HEK293 (cell line): ENCODE results near the gene GHDC.

Experiments
- CTCF ChIA-PET: fragments of 350-600 bp; formaldehyde crosslinking; extraction: SDS; loops from one replicate; lab custom pipeline; 2021; ENCODE audit warnings: antibody characterized with exemption; lab: Yijun Ruan, JAX
- POLR2A ChIA-PET: fragments of 300-600 bp; formaldehyde crosslinking; extraction: SDS; loops from one replicate; lab custom pipeline; 2020; ENCODE audit warnings: antibody characterized with exemption, inconsistent platforms; lab: Yijun Ruan, JAX
- H3K27ac ChIP-seq: fragments of 200-500 bp; sonication (Bioruptor generic); 2 replicates; pipeline ENCODE4 v1.5.1; 2014; ENCODE audit warnings: low read depth, low read length, control low read depth, inconsistent platforms; ENCODE audit errors: extremely low read depth
- H3K36me3 ChIP-seq, 2 experiments: fragments of 200-500 bp in 1 of 2; sonication (Bioruptor generic) in 1 of 2; 1 replicate in 1 of 2; 2 replicates in 1 of 2; pipeline ENCODE4 v1.5.1; 2014 to 2017; ENCODE audit warnings: inconsistent platforms in 2 of 2, low read length in 2 of 2; ENCODE audit not compliant: control insufficient read depth in 2 of 2, insufficient read depth in 1 of 2
- H3K4me1 ChIP-seq: fragments of 200-500 bp; sonication (Bioruptor generic); 2 replicates; pipeline ENCODE4 v1.5.1; 2014; ENCODE audit warnings: mild to moderate bottlenecking, low read length, inconsistent platforms; ENCODE audit not compliant: control insufficient read depth, insufficient read depth
- H3K4me3 ChIP-seq: 2 replicates; pipeline ENCODE4 v1.5.1; 2011; ENCODE audit warnings: low read depth, mild to moderate bottlenecking, control low read depth, low read length, moderate library complexity
- H3K9me3 ChIP-seq: fragments of 200-500 bp; sonication (Bioruptor generic); 2 replicates; pipeline ENCODE4 v1.5.1; 2014; ENCODE audit warnings: low read depth, low read length, inconsistent platforms; ENCODE audit not compliant: control insufficient read depth, insufficient read depth
- GLIS1 ChIP-seq: fragments of 450-650 bp; formaldehyde crosslinking; IDR thresholded peaks from 2 replicates; pipeline ENCODE4 v1.5.1; 2016; ENCODE audit warnings: missing biosample characterization, missing genetic modification characterization
- KLF9 ChIP-seq: fragments of 450-650 bp; formaldehyde crosslinking; IDR thresholded peaks from 2 replicates; pipeline ENCODE4 v1.5.1; 2016; ENCODE audit warnings: missing biosample characterization, missing genetic modification characterization, low read depth
- OVOL3 ChIP-seq: fragments of 450-650 bp; formaldehyde crosslinking; IDR thresholded peaks from 2 replicates; pipeline ENCODE4 v1.5.1; 2016; ENCODE audit warnings: missing biosample characterization, missing genetic modification characterization
- SP7 ChIP-seq: fragments of 450-650 bp; formaldehyde crosslinking; IDR thresholded peaks from 2 replicates; pipeline ENCODE4 v1.5.1; 2016; ENCODE audit warnings: missing biosample characterization, missing genetic modification characterization
- ZFP69B ChIP-seq: fragments of 450-650 bp; formaldehyde crosslinking; IDR thresholded peaks from 2 replicates; pipeline ENCODE4 v1.5.1; 2016; ENCODE audit warnings: missing biosample characterization, missing genetic modification characterization
- ZNF132 ChIP-seq: fragments of 450-650 bp; formaldehyde crosslinking; IDR thresholded peaks from 2 replicates; pipeline ENCODE4 v1.5.1; 2017; ENCODE audit warnings: missing biosample characterization, missing genetic modification characterization, borderline replicate concordance
- ZNF169 ChIP-seq: fragments of 450-650 bp; formaldehyde crosslinking; IDR thresholded peaks from 2 replicates; pipeline ENCODE4 v1.5.1; 2016; ENCODE audit warnings: missing biosample characterization, missing genetic modification characterization
- ZNF214 ChIP-seq: fragments of 450-650 bp; formaldehyde crosslinking; IDR thresholded peaks from 2 replicates; pipeline ENCODE4 v1.5.1; 2017; ENCODE audit warnings: missing biosample characterization, mild to moderate bottlenecking, missing genetic modification characterization, borderline replicate concordance
- ZNF221 ChIP-seq: fragments of 450-650 bp; formaldehyde crosslinking; IDR thresholded peaks from 2 replicates; pipeline ENCODE4 v1.5.1; 2017; ENCODE audit warnings: missing biosample characterization, missing genetic modification characterization, borderline replicate concordance
- ZNF223 ChIP-seq: fragments of 450-650 bp; formaldehyde crosslinking; IDR thresholded peaks from 2 replicates; pipeline ENCODE4 v1.5.1; 2016; ENCODE audit warnings: missing biosample characterization, missing genetic modification characterization
- ZNF335 ChIP-seq: fragments of 450-650 bp; formaldehyde crosslinking; conservative IDR thresholded peaks from 2 replicates; pipeline ENCODE4 v1.5.1; 2016; ENCODE audit warnings: missing biosample characterization, missing genetic modification characterization
- ZNF366 ChIP-seq: fragments of 450-650 bp; formaldehyde crosslinking; conservative IDR thresholded peaks from 2 replicates; pipeline ENCODE4 v1.5.1; 2016; ENCODE audit warnings: missing biosample characterization, missing genetic modification characterization
- ZNF423 ChIP-seq: fragments of 450-650 bp; formaldehyde crosslinking; IDR thresholded peaks from 2 replicates; pipeline ENCODE4 v1.5.1; 2016; ENCODE audit warnings: missing biosample characterization, missing genetic modification characterization
- ZNF777 ChIP-seq: fragments of 450-650 bp; formaldehyde crosslinking; IDR thresholded peaks from 2 replicates; pipeline ENCODE4 v1.5.1; 2017; ENCODE audit warnings: missing biosample characterization, missing genetic modification characterization, borderline replicate concordance
- TF ChIP-seq, protein P1 (sequence below): fragments of 450-650 bp; formaldehyde crosslinking; IDR thresholded peaks from 2 replicates; pipeline ENCODE4; 2016; ENCODE audit warnings: missing biosample characterization, missing genetic modification characterization
- TF ChIP-seq, protein P2 (sequence below): fragments of 450-650 bp; IDR thresholded peaks from 2 replicates; pipeline ENCODE4 v1.5.1; 2018; ENCODE audit warnings: missing biosample characterization, missing genetic modification characterization
- TF ChIP-seq, protein P3 (sequence below): fragments of 450-650 bp; formaldehyde crosslinking; IDR thresholded peaks from 2 replicates; pipeline ENCODE4 v1.5.1; 2016; ENCODE audit warnings: missing biosample characterization, missing genetic modification characterization, low read depth
- TF ChIP-seq, protein P4 (sequence below): fragments of 450-650 bp; formaldehyde crosslinking; conservative IDR thresholded peaks from 2 replicates; pipeline ENCODE4 v1.5.1; 2016; ENCODE audit warnings: low read depth, missing biosample characterization, missing genetic modification characterization
- TF ChIP-seq, protein P5 (sequence below): fragments of 450-650 bp; formaldehyde crosslinking; IDR thresholded peaks from 2 replicates; pipeline ENCODE4 v1.5.1; 2016; ENCODE audit warnings: missing biosample characterization, missing genetic modification characterization
- TF ChIP-seq, protein P6 (sequence below): fragments of 450-650 bp; formaldehyde crosslinking; IDR thresholded peaks from 2 replicates; pipeline ENCODE4 v1.5.1; 2016; ENCODE audit warnings: missing biosample characterization, missing genetic modification characterization

GHDC gene, protein sequence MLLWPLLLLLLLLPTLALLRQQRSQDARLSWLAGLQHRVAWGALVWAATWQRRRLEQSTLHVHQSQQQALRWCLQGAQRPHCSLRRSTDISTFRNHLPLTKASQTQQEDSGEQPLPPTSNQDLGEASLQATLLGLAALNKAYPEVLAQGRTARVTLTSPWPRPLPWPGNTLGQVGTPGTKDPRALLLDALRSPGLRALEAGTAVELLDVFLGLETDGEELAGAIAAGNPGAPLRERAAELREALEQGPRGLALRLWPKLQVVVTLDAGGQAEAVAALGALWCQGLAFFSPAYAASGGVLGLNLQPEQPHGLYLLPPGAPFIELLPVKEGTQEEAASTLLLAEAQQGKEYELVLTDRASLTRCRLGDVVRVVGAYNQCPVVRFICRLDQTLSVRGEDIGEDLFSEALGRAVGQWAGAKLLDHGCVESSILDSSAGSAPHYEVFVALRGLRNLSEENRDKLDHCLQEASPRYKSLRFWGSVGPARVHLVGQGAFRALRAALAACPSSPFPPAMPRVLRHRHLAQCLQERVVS

DNA sequence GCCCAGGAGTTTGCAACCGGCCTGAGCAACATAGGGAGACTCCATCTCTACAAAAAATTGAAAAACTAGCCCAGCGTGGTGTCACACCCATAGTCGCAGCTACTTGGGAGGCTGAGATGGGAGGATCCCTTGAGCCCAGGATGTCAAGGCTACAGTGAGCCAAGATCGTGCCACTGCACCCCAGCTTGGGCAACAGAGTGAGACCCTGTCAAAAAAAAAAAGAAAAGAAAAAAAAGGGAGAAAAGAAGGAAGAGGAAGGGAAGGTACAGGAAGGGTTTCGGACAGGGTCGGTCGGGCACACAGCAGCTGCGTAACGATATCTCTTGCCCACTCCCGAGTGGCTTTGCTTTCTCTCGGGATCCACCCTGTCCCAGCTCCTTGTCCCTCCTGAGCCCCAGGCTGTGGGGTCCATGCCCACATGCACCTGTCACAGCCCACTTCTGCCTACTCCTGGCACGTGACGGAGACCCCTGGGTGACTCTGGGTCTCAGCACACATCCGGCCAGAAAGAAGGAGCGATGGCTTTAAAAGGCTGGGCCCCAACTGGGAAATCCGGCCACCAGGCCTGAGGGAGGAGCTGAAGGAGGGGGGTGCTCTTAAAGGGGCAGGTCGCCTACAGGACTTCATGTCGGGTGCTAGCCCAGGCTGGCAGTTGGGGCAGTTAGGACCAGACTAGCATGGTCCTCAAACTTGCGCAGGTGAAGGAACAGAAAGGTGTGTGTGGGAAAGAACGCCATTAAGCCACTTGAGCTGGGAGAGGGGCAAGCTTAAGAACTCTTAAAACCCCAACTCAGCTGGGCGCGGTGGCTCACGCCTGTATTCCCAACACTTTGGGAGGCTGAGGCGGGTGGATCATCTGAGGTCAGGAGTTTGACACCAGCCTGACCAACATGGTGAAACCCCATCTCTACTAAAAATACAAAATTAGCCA lies at the start of gene GHDC:
TSS of gene GHDC (minus strand) at position 526 of the 931 bp plus-strand sequence. CDS start 913 bp downstream, outside the sequence.
- POLR2A ChIA-PET: interaction anchor here (0.6 to 1.5 kb wide), 11 partner anchors 10 to 353 kb away, joined by 3 to 6 read pairs (median 3); partner anchors contain the start of genes CAVIN1, DNAJC7 and STAT3
- Histone ChIP-seq H3K4me1 (peaks cover 3% of the 10 kb centered on the region; the same call in 1 of the 2 replicates), H3K36me3 (no peaks in the 10 kb centered on the region), H3K27ac (no peak within 1 kb of the TSS), H3K4me3 (peak within 1 kb of the TSS; percentile 77), H3K9me3 (no peaks in the 10 kb centered on the region)
- CTCF ChIA-PET: interaction anchor here (0.6 to 2.6 kb wide), 13 partner anchors 8 to 1646 kb away, joined by 3 to 17 read pairs (median 4); partner anchors contain the start of gene HCRT
- TF ChIP-seq ZNF169 (no peak), ZNF777 (tag by site-specific recombination) (no peak), GLIS1 (peak; percentile 40; the same call in 1 of the 2 replicates), ZNF335 (tag by site-specific recombination) (peak; percentile 87), SP7 (tag by site-specific recombination) (peak; percentile 31; the same call in 1 of the 2 replicates), ZNF214 (tag by site-specific recombination) (no peak), ZFP69B (tag by site-specific recombination) (peak; percentile 97), KLF9 (tag by site-specific recombination) (0 out of 2 replicates have a peak, but pooled peaks have one; percentile 15), ZNF366 (peak; percentile 62; the same call in 1 of the 2 replicates), ZNF223 (tag by site-specific recombination) (no peak), ZNF132 (tag by site-specific recombination) (no peak), ZNF423 (tag by site-specific recombination) (no peak), ZNF221 (tag by site-specific recombination) (no peak), OVOL3 (no peak)
- TF ChIP-seq, protein P1, sequence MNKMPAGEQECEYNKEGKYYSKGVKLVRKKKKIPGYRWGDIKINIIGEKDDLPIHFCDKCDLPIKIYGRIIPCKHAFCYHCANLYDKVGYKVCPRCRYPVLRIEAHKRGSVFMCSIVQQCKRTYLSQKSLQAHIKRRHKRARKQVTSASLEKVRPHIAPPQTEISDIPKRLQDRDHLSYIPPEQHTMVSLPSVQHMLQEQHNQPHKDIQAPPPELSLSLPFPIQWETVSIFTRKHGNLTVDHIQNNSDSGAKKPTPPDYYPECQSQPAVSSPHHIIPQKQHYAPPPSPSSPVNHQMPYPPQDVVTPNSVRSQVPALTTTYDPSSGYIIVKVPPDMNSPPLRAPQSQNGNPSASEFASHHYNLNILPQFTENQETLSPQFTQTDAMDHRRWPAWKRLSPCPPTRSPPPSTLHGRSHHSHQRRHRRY (tag by site-specific recombination): peak; percentile 32; the same call in 1 of the 2 replicates
- TF ChIP-seq, protein P2, sequence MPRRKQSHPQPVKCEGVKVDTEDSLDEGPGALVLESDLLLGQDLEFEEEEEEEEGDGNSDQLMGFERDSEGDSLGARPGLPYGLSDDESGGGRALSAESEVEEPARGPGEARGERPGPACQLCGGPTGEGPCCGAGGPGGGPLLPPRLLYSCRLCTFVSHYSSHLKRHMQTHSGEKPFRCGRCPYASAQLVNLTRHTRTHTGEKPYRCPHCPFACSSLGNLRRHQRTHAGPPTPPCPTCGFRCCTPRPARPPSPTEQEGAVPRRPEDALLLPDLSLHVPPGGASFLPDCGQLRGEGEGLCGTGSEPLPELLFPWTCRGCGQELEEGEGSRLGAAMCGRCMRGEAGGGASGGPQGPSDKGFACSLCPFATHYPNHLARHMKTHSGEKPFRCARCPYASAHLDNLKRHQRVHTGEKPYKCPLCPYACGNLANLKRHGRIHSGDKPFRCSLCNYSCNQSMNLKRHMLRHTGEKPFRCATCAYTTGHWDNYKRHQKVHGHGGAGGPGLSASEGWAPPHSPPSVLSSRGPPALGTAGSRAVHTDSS (tag by site-specific recombination): no peak
- TF ChIP-seq, protein P3, sequence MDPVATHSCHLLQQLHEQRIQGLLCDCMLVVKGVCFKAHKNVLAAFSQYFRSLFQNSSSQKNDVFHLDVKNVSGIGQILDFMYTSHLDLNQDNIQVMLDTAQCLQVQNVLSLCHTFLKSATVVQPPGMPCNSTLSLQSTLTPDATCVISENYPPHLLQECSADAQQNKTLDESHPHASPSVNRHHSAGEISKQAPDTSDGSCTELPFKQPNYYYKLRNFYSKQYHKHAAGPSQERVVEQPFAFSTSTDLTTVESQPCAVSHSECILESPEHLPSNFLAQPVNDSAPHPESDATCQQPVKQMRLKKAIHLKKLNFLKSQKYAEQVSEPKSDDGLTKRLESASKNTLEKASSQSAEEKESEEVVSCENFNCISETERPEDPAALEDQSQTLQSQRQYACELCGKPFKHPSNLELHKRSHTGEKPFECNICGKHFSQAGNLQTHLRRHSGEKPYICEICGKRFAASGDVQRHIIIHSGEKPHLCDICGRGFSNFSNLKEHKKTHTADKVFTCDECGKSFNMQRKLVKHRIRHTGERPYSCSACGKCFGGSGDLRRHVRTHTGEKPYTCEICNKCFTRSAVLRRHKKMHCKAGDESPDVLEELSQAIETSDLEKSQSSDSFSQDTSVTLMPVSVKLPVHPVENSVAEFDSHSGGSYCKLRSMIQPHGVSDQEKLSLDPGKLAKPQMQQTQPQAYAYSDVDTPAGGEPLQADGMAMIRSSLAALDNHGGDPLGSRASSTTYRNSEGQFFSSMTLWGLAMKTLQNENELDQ (tag by site-specific recombination): no peak
- TF ChIP-seq, protein P4, sequence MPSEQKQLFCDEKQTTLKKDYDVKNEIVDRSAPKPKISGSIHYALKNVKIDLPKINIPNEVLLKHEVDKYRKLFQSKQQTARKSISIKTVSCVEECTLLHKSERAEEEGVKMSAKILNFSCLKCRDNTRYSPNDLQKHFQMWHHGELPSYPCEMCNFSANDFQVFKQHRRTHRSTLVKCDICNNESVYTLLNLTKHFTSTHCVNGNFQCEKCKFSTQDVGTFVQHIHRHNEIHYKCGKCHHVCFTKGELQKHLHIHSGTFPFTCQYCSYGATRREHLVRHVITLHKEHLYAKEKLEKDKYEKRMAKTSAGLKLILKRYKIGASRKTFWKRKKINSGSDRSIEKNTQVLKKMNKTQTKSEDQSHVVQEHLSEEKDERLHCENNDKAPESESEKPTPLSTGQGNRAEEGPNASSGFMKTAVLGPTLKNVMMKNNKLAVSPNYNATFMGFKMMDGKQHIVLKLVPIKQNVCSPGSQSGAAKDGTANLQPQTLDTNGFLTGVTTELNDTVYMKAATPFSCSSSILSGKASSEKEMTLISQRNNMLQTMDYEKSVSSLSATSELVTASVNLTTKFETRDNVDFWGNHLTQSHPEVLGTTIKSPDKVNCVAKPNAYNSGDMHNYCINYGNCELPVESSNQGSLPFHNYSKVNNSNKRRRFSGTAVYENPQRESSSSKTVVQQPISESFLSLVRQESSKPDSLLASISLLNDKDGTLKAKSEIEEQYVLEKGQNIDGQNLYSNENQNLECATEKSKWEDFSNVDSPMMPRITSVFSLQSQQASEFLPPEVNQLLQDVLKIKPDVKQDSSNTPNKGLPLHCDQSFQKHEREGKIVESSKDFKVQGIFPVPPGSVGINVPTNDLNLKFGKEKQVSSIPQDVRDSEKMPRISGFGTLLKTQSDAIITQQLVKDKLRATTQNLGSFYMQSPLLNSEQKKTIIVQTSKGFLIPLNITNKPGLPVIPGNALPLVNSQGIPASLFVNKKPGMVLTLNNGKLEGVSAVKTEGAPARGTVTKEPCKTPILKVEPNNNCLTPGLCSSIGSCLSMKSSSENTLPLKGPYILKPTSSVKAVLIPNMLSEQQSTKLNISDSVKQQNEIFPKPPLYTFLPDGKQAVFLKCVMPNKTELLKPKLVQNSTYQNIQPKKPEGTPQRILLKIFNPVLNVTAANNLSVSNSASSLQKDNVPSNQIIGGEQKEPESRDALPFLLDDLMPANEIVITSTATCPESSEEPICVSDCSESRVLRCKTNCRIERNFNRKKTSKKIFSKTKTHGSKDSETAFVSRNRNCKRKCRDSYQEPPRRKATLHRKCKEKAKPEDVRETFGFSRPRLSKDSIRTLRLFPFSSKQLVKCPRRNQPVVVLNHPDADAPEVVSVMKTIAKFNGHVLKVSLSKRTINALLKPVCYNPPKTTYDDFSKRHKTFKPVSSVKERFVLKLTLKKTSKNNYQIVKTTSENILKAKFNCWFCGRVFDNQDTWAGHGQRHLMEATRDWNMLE (tag by site-specific recombination): peak; percentile 39; the same call in 1 of the 2 replicates
- TF ChIP-seq, protein P5, sequence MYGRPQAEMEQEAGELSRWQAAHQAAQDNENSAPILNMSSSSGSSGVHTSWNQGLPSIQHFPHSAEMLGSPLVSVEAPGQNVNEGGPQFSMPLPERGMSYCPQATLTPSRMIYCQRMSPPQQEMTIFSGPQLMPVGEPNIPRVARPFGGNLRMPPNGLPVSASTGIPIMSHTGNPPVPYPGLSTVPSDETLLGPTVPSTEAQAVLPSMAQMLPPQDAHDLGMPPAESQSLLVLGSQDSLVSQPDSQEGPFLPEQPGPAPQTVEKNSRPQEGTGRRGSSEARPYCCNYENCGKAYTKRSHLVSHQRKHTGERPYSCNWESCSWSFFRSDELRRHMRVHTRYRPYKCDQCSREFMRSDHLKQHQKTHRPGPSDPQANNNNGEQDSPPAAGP: peak; percentile 20; the same call in 1 of the 2 replicates
- TF ChIP-seq, protein P6, sequence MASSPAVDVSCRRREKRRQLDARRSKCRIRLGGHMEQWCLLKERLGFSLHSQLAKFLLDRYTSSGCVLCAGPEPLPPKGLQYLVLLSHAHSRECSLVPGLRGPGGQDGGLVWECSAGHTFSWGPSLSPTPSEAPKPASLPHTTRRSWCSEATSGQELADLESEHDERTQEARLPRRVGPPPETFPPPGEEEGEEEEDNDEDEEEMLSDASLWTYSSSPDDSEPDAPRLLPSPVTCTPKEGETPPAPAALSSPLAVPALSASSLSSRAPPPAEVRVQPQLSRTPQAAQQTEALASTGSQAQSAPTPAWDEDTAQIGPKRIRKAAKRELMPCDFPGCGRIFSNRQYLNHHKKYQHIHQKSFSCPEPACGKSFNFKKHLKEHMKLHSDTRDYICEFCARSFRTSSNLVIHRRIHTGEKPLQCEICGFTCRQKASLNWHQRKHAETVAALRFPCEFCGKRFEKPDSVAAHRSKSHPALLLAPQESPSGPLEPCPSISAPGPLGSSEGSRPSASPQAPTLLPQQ (tag by site-specific recombination): peak; percentile 97
